PFSK-1 (cell line): ENCODE measurements around the gene AIRE.

Source experiments
- FOXP2 ChIP-seq: optimal IDR thresholded peaks from 2 replicates; pipeline ENCODE3; 2011; ENCODE audit warnings: borderline replicate concordance, control low read depth, inconsistent platforms; ENCODE audit not compliant: insufficient read depth; ENCODE audit errors: extremely low read length, extremely low read depth
- POLR2AphosphoS5 ChIP-seq: IDR thresholded peaks from 2 replicates; pipeline ENCODE4 v1.6.1; 2012; ENCODE audit warnings: low read depth, mild to moderate bottlenecking, control low read depth, low read length, moderate library complexity
- SIN3A ChIP-seq: IDR thresholded peaks from 2 replicates; pipeline ENCODE4 v1.6.1; 2012; ENCODE audit warnings: mild to moderate bottlenecking, low read length, moderate library complexity, borderline replicate concordance; ENCODE audit not compliant: insufficient read depth
- TAF1 ChIP-seq: IDR thresholded peaks from 2 replicates; pipeline ENCODE4 v1.6.1; 2012; ENCODE audit warnings: low read length, control low read depth, borderline replicate concordance; ENCODE audit not compliant: insufficient read depth
- TF ChIP-seq, protein P1 (sequence below), 2 experiments: IDR thresholded peaks; 2 replicates each; pipeline versions ENCODE4 v1.6.1 to v1.8.0; 2011 to 2012; ENCODE audit warnings: low read depth in 2 of 2, low read length in 2 of 2, control low read depth in 1 of 2, inconsistent platforms in 1 of 2, mild to moderate bottlenecking in 1 of 2, moderate library complexity in 1 of 2; ENCODE audit not compliant: insufficient read depth in 1 of 2

DNA sequence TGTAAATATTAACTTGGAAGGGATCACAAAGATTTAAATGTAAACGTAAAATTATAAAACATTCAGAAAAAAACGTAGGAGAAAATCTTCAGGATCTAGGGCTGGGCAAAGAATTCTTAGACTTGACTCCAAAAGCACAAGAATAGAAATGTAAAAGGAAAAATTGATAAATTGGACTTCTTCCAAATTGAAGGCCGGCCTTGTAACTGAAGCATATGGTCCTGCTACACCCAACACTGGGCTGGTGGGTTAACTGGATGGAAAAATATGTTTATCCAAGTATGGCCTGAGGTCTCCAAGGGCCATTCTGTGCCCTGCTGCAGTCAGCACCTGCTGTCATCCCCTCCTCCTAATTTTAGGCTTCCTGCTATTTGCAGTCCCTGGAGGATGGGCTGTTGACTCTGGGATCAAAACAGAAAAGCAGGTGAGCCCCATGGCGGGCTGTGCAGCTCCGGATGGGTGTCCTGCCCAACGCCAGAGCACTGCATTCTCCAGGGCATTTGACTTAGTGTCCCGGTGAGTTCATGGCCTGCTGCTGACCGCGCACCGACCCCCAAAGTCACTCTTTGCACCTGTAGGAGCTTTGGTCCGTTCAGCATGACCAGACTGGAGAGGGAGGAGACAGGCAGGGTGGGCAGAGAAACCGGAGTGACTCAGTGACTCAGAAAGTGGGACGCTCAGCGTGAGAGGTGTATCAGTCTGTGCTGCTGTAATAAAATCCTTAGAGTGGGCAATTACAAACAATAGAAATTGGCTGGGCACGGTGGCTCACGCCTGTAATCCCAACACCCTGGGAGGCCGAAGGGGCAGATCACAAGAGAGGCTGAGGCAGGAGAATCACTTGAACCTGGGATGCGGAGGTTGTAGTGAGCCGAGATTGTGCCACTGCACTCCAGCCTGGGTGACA is 6.1 kb upstream of the AIRE start:
- TF ChIP-seq TAF1, result no peak
- TF ChIP-seq POLR2AphosphoS5, result no peak
- TF ChIP-seq, protein P1, sequence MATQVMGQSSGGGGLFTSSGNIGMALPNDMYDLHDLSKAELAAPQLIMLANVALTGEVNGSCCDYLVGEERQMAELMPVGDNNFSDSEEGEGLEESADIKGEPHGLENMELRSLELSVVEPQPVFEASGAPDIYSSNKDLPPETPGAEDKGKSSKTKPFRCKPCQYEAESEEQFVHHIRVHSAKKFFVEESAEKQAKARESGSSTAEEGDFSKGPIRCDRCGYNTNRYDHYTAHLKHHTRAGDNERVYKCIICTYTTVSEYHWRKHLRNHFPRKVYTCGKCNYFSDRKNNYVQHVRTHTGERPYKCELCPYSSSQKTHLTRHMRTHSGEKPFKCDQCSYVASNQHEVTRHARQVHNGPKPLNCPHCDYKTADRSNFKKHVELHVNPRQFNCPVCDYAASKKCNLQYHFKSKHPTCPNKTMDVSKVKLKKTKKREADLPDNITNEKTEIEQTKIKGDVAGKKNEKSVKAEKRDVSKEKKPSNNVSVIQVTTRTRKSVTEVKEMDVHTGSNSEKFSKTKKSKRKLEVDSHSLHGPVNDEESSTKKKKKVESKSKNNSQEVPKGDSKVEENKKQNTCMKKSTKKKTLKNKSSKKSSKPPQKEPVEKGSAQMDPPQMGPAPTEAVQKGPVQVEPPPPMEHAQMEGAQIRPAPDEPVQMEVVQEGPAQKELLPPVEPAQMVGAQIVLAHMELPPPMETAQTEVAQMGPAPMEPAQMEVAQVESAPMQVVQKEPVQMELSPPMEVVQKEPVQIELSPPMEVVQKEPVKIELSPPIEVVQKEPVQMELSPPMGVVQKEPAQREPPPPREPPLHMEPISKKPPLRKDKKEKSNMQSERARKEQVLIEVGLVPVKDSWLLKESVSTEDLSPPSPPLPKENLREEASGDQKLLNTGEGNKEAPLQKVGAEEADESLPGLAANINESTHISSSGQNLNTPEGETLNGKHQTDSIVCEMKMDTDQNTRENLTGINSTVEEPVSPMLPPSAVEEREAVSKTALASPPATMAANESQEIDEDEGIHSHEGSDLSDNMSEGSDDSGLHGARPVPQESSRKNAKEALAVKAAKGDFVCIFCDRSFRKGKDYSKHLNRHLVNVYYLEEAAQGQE (IDR thresholded peaks at IDR 0.05; ENCODE audit: insufficient read depth in 1 of 2, low read depth in 2 of 2, low read length in 2 of 2), result no peak
- TF ChIP-seq SIN3A, result no peak
- TF ChIP-seq FOXP2, result no peak
